HCT116 (cell line): ENCODE measurements around the gene RLBP1. TPM values are rescaled to one million over a fixed set of nuclear protein-coding genes. Genes with fewer than 3 reads are reported as not detected.

Experiments used
- ATAC-seq: fragments of 200-7000 bp; cut with Tn5 transposase; 2 replicates; pipeline ENCODE4 v1.9.1; 2020; ENCODE audit warnings: mild to moderate bottlenecking, moderate library complexity
- BruUV-seq: library from RNA; stranded (reverse); fragments of 400-500 nt; replicated peaks from 2 replicates; lab custom pipeline; 2021; lab: Mats Ljungman, UMichigan
- CTCF ChIA-PET: fragments of 300-600 bp; sonication (Branson Sonifier 250); formaldehyde crosslinking; loops from one replicate; lab custom pipeline; 2021; ENCODE audit warnings: antibody characterized with exemption; lab: Charles Lee
- POLR2A ChIA-PET: fragments of 300-600, 350-600 bp; sonication (Branson Sonifier 250); formaldehyde crosslinking; loops from one replicate; lab custom pipeline; 2021; ENCODE audit warnings: antibody characterized with exemption; lab: Charles Lee
- RAD21 ChIA-PET, 2 experiments: fragments of 300-600 bp; sonication (Branson Sonifier 250); formaldehyde crosslinking; loops; one replicate each; lab custom pipeline; 2023; ENCODE audit warnings: low total read pairs in 2 of 2; ENCODE audit not compliant: uncharacterized antibody in 2 of 2, unreplicated experiment in 2 of 2, low non-redundant PET in 1 of 2; lab: Charles Lee
- DNase-seq: peaks from one replicate; pipeline ENCODE4 v3.0.0-alpha.2; 2010; ENCODE audit warnings: low read depth, low spot score
- H2AFZ ChIP-seq: fragments of 200-600 bp; shearing (Covaris generic), sonication (generic); 2 replicates; pipeline ENCODE4 v1.6.1; 2017; ENCODE audit warnings: low read depth, mixed run types, mixed read lengths, antibody characterized with exemption, low read length; ENCODE audit not compliant: poor library complexity, severe bottlenecking
- H3K27ac ChIP-seq: 2 replicates; pipeline ENCODE4 v1.5.1; 2012; ENCODE audit warnings: low read depth, low read length
- H3K27me3 ChIP-seq: fragments of 200-600 bp; sonication (generic); 2 replicates; pipeline ENCODE4 v1.6.1; 2016; ENCODE audit warnings: mixed run types, low read length, mixed read lengths; ENCODE audit not compliant: insufficient read depth
- H3K36me3 ChIP-seq, 2 experiments: fragments of 200-500 bp in 1 of 2; fragments of 200-600 bp in 1 of 2; sonication (Bioruptor generic) in 1 of 2; sonication (generic) in 1 of 2; 2 replicates each; pipeline versions ENCODE4 v1.5.1 to v1.6.1; 2014 to 2016; ENCODE audit warnings: low read length in 2 of 2, inconsistent platforms in 1 of 2, mixed read lengths in 1 of 2, mixed run types in 1 of 2; ENCODE audit not compliant: insufficient read depth in 2 of 2, control insufficient read depth in 1 of 2
- H3K4me1 ChIP-seq, 2 experiments: fragments of 200-600 bp in 1 of 2; sonication (generic) in 1 of 2; 2 replicates each; pipeline versions ENCODE4 v1.5.1 to v1.6.1; 2012 to 2017; ENCODE audit warnings: low read length in 2 of 2, inconsistent platforms in 1 of 2, mild to moderate bottlenecking in 1 of 2, mixed read lengths in 1 of 2, mixed run types in 1 of 2, moderate library complexity in 1 of 2; ENCODE audit not compliant: insufficient read depth in 2 of 2, control insufficient read depth in 1 of 2
- H3K4me2 ChIP-seq: fragments of 200-600 bp; sonication (generic); 2 replicates; pipeline ENCODE4 v1.6.1; 2017; ENCODE audit warnings: mixed run types, low read length, mixed read lengths
- H3K4me3 ChIP-seq, 2 experiments: fragments of 200-600 bp in 1 of 2; sonication (generic) in 1 of 2; replicated peaks in 1 of 2; 2 replicates each; pipeline ENCODE4 v1.5.1; 2011 to 2016; ENCODE audit warnings: low read length in 2 of 2, control low read depth in 1 of 2, low read depth in 1 of 2, mild to moderate bottlenecking in 1 of 2, mixed read lengths in 1 of 2, mixed run types in 1 of 2
- H3K79me2 ChIP-seq: fragments of 200-600 bp; sonication (generic); 2 replicates; pipeline ENCODE4 v1.6.1; 2017; ENCODE audit warnings: mild to moderate bottlenecking, mixed run types, low read length, moderate library complexity, mixed read lengths; ENCODE audit not compliant: insufficient read depth
- H3K9ac ChIP-seq: fragments of 200-600 bp; sonication (generic); 2 replicates; pipeline ENCODE4 v1.6.1; 2016; ENCODE audit warnings: low read length, mixed read lengths
- H3K9me2 ChIP-seq: fragments of 200-600 bp; sonication (generic), shearing (Covaris generic); 2 replicates; pipeline ENCODE4 v1.6.1; 2017; ENCODE audit warnings: mixed run types, mild to moderate bottlenecking, moderate library complexity; ENCODE audit not compliant: insufficient read depth
- H3K9me3 ChIP-seq, 2 experiments: fragments of 200-500 bp in 1 of 2; fragments of 200-600 bp in 1 of 2; sonication (Bioruptor generic) in 1 of 2; sonication (generic) in 1 of 2; 2 replicates each; pipeline ENCODE4 v1.6.1; 2014 to 2017; ENCODE audit warnings: low read length in 2 of 2, mixed read lengths in 2 of 2, inconsistent platforms in 1 of 2, low read depth in 1 of 2, mild to moderate bottlenecking in 1 of 2, mixed run types in 1 of 2, moderate library complexity in 1 of 2; ENCODE audit not compliant: control insufficient read depth in 1 of 2, insufficient read depth in 1 of 2
- H4K20me1 ChIP-seq: fragments of 200-600 bp; sonication (generic), shearing (Covaris generic); 2 replicates; pipeline ENCODE4 v1.6.1; 2017; ENCODE audit warnings: mixed run types, mild to moderate bottlenecking, moderate library complexity; ENCODE audit not compliant: insufficient read depth
- CBX3 ChIP-seq: IDR thresholded peaks from 2 replicates; pipeline ENCODE4 v1.6.1; 2012; ENCODE audit warnings: low read depth
- EGR1 ChIP-seq: IDR thresholded peaks from 2 replicates; pipeline ENCODE4 v1.6.1; 2012; ENCODE audit warnings: low read depth
- ELF1 ChIP-seq: IDR thresholded peaks from 2 replicates; pipeline ENCODE4 v1.6.1; 2012; ENCODE audit warnings: low read depth, borderline replicate concordance
- EZH2 ChIP-seq: fragments of 200-600 bp; sonication (generic); IDR thresholded peaks from 2 replicates; pipeline ENCODE4 v1.6.1; 2017; ENCODE audit warnings: antibody characterized with exemption, mixed run types
- EZH2phosphoT487 ChIP-seq: fragments of 200-600 bp; IDR thresholded peaks from 2 replicates; pipeline ENCODE4 v1.6.1; 2018; ENCODE audit warnings: antibody characterized with exemption, borderline replicate concordance
- REST ChIP-seq: IDR thresholded peaks from 2 replicates; pipeline ENCODE4 v1.6.1; 2012; ENCODE audit warnings: low read depth
- SIN3A ChIP-seq: IDR thresholded peaks from 2 replicates; pipeline ENCODE4 v1.6.1; 2012; ENCODE audit warnings: low read depth
- SP1 ChIP-seq: IDR thresholded peaks from 2 replicates; pipeline ENCODE4 v1.6.1; 2012; ENCODE audit warnings: low read depth
- ZBTB33 ChIP-seq: IDR thresholded peaks from 2 replicates; pipeline ENCODE4 v1.6.1; 2011; ENCODE audit warnings: mild to moderate bottlenecking, low read length, moderate library complexity; ENCODE audit not compliant: insufficient replicate concordance; ENCODE audit errors: extremely low read depth
- intact Hi-C: fragments of 100-400 bp; cut with micrococcal nuclease; formaldehyde crosslinking; loops from 2 replicates; pipeline ENCODE4 v1.10.0; 2022
- total RNA-seq: library from RNA; stranded (reverse); gene quantifications from one replicate; pipeline ENCODE4 v1.2.1, GENCODE V29; 2021; ENCODE audit not compliant: unreplicated experiment

Gene RLBP1
- total RNA-seq, 1 experiment from 2014 or later = 0.12 TPM

- Histone ChIP-seq H3K36me3 (no peaks in the 10 kb centered on the region), H3K79me2 (no peaks in the 10 kb centered on the region), H3K27ac (no peak overlapping the region), H4K20me1 (no peaks in the 10 kb centered on the region), H3K9ac (no peak overlapping the region), H3K9me3 (no peaks in the 10 kb centered on the region), H3K4me1 (no peaks in the 10 kb centered on the region), H3K9me2 (no peaks in the 10 kb centered on the region), H3K4me2 (no peak overlapping the region), H3K27me3 (no peaks in the 10 kb centered on the region)
- ATAC-seq = no peak
- BruUV-seq = no TSS peak
- no peak for DNase-seq
- intact Hi-C loops = no loop called here
- CTCF ChIA-PET = interaction anchor here (1.9 kb wide), 1 partner anchor 10 kb away, joined by 4 read pairs; no protein-coding TSS in a partner anchor
- TF ChIP-seq ZBTB33 (no peak), ELF1 (no peak), SIN3A (no peak), REST (no peak), EGR1 (no peak), EZH2phosphoT487 (no peak), SP1 (no peak), CBX3 (no peak), EZH2 (no peak)
- TF ChIP-seq, all 23 proteins: peak for 0
- H3K4me3 ChIP-seq = no peak overlapping the region
- no peak overlapping the region for H2AFZ ChIP-seq
- POLR2A ChIA-PET = no interaction called here
- RAD21 ChIA-PET = no interaction called here
Measured at GRCh38 chr15:89184357-89184756, 37.0 kb downstream of the RLBP1 start.
